Stimulated activated CD4-positive, alpha-beta T cell treated with anti-CD3 and anti-CD28 coated beads, TNF-alpha, amount 100 ng/mL, for 48 hours (primary cell): ENCODE data around the gene FHIT.

Experiments
- DNase-seq, 3 donors: peaks; one replicate each; pipeline ENCODE4 v3.0.0-alpha.2; 2020; ENCODE audit warnings: low read depth in 3 of 3

FHIT gene

GRCh38 chr3:60414011-60414410 lies 837.2 kb downstream of the FHIT start:
- no peak for DNase-seq

DNA sequence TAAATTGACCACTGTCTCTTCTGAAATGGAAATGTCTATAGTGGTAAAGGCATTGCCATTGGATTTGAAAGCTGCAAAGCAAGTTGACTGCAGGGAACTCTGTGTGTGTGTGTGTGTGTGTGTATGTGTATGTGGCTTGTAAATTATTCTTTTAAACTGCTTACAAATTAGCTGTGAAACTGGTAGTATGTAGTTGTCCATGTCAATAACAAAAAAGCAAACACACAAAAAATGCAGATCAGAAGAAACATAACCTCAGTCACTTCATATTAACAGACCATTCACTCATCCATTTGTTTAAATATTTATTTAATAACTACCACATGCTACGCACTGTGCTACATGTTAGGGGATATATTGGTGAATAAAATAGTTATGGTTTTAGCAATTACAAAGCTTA lies 837.7 kb downstream of the FHIT start:
- no peak for DNase-seq

DNA sequence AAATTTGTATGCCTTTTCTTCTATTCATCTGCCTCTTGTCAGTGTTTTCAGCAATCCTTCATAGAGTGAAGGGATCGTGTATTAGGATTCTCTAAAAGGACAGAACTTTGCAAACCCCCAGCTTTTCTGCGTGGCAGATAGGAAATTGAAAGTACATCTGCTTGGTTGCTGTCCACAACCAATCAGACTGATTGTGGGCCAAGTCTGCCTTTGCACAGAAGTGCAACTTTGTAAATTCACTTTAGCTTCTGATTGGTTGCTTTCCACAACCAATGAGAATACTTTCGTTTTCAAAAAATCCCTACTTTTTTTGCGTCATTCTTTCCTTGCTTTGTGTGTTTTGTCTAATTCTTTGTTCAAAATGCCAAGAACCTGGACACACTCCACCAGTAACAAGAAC lies 847.4 kb downstream of the FHIT start:
- DNase-seq: no peak

DNA sequence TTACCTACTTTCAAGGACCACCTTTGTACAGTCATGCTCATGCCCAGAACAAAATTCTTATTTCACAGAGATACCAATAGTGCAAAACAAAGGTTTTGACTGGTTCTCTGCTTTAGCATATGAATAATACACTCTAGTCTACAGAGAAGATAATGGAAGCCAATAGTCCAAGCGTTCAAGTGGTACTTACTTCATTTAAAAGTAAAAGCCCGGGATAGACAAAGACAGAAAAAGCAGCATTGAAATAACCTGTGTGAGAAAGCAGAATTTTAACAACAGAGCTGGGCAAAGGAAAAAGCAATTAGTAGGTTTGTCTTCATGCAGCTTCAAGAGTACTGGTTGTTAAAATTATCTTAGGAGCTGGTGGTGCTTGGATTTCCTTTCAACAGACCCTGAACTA lies 848.3 kb downstream of the FHIT start:
- DNase-seq: no peak

DNA sequence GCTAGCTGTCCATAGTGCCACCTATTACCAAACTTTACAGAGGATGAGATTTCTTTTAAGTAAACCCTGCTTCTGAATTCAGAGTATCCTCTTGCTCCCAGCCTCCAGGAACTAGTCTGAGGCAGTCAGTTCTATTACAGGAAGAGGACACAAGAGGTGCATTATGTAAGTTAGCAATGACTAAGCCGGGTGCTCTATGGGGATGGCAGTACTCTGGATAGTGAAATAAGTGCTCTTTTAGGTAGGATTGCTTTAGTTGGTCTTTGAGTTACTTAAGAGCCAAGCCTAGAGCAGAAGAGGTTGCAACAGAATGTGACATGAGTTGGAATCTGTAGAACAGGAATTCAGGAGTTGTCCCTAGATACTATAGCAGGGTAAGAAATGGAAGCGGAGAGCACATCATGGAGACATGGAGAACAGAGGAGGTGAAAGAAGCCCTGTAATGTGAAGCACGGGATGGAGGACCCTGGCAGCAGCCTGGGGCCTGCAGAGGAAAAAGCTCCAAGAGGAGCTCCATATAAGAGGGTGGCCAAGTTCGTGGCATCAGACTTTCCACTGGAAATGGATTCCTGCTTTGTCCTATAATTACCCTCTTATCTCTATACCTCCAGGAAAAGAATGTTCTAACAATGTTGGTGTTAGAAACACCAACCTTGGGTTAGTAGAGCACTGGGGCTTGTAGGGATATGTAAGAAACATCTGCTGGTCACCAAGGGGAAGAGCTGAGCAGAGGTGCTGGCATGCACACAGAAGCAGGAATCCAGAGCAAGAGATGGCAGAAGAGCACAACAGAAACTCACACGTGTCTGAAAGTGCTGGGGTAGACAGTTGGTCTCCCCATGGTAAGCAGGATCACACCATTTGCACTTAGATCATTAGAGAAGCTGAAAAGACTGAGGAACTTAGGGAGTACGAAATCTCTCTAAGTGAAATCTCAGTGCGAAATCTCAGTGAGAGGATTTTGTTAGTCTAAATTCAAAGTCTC lies 851.1 kb downstream of the FHIT start:
- DNase-seq: no peak

DNA sequence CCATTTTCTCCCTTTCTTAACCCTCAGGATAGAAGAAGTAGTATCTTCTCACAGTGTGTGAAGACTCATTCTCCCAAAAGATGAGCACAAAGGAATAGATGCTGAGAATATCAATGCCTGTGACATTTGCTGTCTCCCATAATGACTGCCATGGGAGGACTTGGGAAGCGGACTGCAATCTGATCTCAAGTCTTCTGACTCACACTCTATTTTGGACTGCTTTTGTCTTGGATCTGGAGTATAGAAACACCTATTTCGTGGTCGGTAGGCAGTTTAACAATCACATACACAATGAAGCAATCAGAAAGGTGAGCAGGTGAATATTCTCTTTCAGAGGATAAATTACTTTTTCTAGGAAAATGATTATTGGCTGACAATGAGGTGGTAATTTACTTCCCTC lies 852.0 kb downstream of the FHIT start:
- no peak for DNase-seq

GRCh38 chr3:60395173-60395762 lies 856.0 kb downstream of the FHIT start:
- DNase-seq: no peak

DNA sequence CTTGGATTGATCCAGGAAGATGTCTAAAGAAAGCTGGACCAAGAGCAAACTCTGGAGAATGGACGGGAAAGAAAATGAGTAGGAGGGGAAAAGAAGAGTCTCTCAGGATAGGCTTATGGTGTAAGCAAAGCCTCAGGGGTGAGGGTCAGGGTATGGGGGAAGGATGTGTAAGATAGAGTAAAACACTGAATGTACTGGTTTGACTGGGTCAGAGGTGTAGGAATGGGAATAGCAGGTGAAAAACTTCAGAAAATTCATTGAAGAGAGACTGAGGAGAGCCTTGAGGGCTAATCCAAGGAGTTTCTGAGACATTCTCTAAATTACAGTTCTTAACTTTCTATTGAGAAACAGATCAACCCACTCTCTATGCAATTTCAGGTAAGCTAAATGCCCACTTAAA lies 857.3 kb downstream of the FHIT start:
- no peak for DNase-seq

DNA sequence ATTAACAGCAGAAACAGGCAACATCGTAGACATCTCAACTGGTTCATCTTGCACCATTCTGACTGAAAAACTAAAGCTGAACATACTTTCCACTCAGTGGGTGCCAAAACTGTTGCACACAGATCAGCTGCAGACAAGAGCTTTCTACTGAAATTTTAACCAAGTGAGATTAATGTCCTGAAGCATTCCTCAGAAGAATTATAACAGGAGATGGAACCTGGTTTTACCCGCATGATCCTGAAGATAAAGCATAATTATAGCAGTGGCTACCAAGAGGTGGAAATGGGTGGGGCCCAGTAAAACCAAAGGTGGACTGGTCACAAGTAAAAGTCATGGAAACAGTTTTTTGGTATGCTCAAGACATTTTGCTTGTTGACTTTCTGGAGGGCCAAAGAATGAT lies 858.8 kb downstream of the FHIT start:
- no peak for DNase-seq

- no peak for DNase-seq
Measured at GRCh38 chr3:60391292-60391691, 860.0 kb downstream of the FHIT start.

DNA sequence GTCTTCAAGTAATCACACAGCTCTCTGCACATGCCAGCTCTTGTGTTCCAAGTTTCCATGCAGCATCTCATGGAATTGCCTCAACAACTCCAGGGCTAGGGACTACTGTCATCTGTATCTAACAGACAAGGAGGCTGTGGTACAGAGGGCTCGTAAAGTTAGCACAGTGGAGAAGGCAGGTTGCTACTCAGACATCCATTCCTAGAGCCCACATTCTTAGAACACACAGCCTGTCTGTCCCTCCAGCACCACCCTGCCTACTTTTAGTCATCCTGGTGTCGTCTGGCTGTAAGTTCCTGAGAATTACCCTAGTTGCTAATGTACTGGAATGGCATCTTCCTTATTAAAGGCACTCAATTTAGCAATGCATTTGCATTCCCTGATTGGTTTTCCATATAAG lies 862.5 kb downstream of the FHIT start:
- no peak for DNase-seq

DNA sequence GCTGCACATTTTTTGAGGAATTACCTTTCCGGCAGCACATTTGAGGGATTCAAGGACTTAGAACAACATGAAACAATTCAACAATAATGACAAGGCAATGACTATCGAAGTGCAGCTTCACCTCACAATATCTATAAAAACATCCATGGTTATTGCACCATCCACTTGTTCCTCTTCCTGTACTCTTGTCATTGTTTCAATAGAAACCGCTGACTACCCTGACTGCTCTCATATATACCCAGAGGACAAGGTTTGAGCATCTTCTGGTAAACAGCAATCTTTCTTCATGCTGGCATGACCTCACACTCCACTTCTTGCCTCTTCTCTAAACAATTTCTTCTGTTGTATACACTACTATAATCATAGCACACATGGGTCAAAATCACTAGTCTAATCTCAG lies 864.9 kb downstream of the FHIT start:
- DNase-seq: no peak

- no peak for DNase-seq
Measured at GRCh38 chr3:60384341-60384740, 866.9 kb downstream of the FHIT start.

DNA sequence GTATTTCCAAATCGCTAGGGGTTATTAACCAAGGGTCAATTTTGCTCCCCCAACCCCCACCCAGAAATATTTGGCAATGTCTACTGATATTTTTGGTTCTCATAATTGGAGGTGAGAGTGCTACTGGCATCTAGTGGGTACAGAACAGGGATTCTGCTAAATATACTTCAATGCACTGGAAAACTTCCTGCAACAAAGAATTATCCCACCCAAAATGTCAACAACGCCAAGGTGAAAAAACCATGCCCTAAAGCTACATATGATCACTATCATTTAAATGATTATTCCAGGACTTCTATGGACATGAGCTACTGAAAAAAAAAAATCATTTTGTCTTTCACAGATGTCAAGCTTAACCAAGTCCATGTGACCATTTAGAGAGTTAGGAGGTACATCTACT lies 867.9 kb downstream of the FHIT start:
- no peak for DNase-seq

DNA sequence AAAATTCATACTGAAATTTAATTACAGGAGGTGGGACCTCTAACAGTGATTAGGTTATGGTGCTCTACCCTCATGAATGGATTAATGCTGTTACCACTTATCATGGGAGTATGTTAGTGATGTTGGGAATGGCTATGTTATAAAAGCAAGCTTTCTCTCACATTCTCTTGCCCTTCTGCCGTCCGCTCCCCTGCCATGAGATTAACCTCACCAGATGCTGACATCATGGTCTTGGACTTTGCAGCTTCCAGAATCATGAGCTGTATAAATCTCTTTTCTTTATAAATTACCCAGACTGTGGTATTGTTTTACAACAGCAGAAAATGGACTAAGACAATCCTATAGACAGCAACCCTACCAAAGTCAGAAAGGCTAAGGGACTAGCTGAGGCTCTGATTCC lies 884.8 kb downstream of the FHIT start:
- no peak for DNase-seq

DNA sequence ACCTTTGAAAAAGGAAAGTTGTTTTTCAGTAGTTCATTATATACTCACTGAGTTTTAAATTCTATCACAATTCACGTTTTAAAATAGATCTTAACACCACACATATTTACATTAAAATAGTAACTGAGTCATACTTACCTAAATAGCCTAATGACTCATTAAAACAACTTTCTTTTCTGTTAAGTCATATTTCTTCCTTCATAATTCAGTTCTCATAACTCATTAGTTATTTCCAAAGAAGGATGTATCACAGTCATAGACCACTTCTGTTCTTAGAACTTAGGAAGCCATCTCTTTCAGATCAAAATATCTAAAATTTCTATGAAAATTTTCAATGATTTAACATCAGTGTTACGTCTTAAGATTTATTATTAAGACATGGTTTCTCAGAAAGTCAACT lies 885.9 kb downstream of the FHIT start:
- DNase-seq: no peak

DNA sequence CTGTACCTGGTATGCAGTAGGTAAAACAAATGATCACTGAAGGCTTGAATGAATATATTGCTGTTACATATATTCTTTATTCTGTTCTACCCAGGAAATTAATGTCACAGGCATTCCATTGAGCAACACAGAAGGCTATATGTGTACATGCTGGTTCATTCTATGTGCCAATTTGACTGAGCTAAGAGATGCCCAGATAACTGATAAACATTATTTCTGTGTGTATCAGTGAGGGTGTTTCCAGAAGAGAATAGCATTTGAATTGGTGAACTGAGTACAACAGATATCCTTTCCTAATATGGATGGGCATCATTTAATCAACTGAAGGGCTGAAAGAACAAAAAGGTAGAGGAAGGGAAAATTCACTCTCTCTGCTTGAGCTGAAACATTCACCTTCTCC lies 886.8 kb downstream of the FHIT start:
- no peak for DNase-seq

DNA sequence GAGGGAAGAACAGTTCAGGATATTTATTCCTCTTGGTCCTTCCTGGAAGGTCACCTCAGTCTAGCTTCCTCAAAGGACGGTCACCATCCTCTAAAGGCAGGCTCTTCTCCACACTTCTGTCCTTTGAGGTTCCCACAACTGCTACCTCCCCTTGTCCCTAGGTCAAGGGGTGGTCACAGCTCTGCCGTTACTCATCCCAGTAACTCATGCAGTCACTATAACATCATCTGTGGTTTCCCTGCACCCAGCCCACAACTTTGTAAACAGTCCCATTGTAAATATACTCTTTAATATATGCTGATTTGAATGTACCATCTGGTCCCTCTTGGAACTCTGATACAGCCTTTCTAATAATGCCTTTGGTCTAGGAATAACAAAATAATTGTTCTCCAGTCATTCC lies 887.4 kb downstream of the FHIT start:
- no peak for DNase-seq

GRCh38 chr3:60355825-60356224 lies 895.4 kb downstream of the FHIT start:
- no peak for DNase-seq

DNA sequence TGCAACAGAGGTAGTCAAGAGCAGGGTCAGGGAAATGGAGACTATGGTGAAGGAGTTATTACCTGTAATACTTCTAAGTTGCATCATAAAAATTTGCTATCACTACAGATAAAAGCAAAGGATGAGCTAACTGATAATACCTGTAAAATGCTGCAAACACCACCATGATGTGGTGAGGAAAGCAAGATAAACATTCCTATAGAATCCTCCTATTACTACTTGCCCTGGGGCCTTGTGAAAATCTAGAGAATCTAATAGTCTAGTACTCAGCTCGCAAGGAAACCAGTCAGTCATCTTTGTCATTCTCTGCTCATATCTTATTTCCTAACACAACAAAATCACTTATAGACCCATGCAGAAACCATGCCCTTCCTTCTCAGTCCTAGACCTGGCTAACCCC lies 899.8 kb downstream of the FHIT start:
- DNase-seq: no peak

- no peak for DNase-seq
Measured at GRCh38 chr3:60344340-60344739, 906.9 kb downstream of the FHIT start.

- DNase-seq: no peak
Measured at GRCh38 chr3:60343831-60344230, 907.4 kb downstream of the FHIT start.

GRCh38 chr3:60339304-60339703 lies 911.9 kb downstream of the FHIT start:
- DNase-seq: no peak
